Measurements from ENCODE around the gene EPC1. TPM values are rescaled to one million over a fixed set of nuclear protein-coding genes. Genes with fewer than 3 reads are reported as not detected.

The EPC1 gene
- total and polyA plus RNA-seq, 9 of the 15 experiments (the other 6 are each of a cell fraction or from before 2014, with no cell fraction given), result 7.0 to 43.6 (median 16.1) TPM

- TF ChIP-seq MGA (IDR thresholded peaks at IDR 0.05) (peak; percentile 70), DACH1 (IDR thresholded peaks at IDR 0.05; ENCODE audit: partially characterized antibody) (no peak), PHB2 (IDR thresholded peaks at IDR 0.05; ENCODE audit: low read depth) (no peak), MEF2D (tag; conservative IDR thresholded peaks at IDR 0.05; ENCODE audit: low read depth) (no peak), CCNT2 (IDR thresholded peaks at IDR 0.05; ENCODE audit: borderline replicate concordance, extremely low read depth, insufficient read length, low read depth, low read length) (peak; percentile 91), CREB3 (tag; conservative IDR thresholded peaks at IDR 0.05; ENCODE audit: low read depth) (peak; percentile 68; the same call in 1 of the 2 replicates), ZNF324 (CRISPR knock-in tag; IDR thresholded peaks at IDR 0.05) (no peak), TCF7 (IDR thresholded peaks at IDR 0.05; ENCODE audit: borderline replicate concordance) (no peak; the same call in 1 of the 2 replicates), SMARCC2 (IDR thresholded peaks at IDR 0.05; ENCODE audit: low read depth) (no peak), ZNF282 (CRISPR knock-in tag; IDR thresholded peaks at IDR 0.05) (no peak), NCOR1 (IDR thresholded peaks at IDR 0.05) (0 out of 2 replicates have a peak, but pooled peaks have one; percentile 4), NCOA2 (IDR thresholded peaks at IDR 0.05; ENCODE audit: partially characterized antibody in 2 of 2) (peak in 1 of 2 experiments; percentile 30), TAF1 (IDR thresholded peaks at IDR 0.05; ENCODE audit: control insufficient read depth, extremely low read depth, insufficient read depth, low read length, severe bottlenecking) (peak; percentile 95), ZZZ3 (IDR thresholded peaks at IDR 0.05) (no peak)
- TF ChIP-seq, protein P1, sequence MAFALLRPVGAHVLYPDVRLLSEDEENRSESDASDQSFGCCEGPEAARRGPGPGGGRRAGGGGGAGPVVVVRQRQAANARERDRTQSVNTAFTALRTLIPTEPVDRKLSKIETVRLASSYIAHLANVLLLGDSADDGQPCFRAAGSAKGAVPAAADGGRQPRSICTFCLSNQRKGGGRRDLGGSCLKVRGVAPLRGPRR (CRISPR knock-in tag; IDR thresholded peaks at IDR 0.05), result no peak
Measured at GRCh38 chr10:32346551-32347362, at the start of gene EPC1 (continued).

Data from K562 (cell line).